Activated CD4-positive, alpha-beta T cell treated with anti-CD3 and anti-CD28 coated beads, Interleukin-2, amount 50 U/mL, for 24 hours (primary cell): Measurements from ENCODE around the gene AMY1B.
"Not testable (repeated sequence)": the region's sequence is repeated elsewhere in the genome, so short reads cannot be mapped to it uniquely, and the experiment has no call there.

Experiments
- DNase-seq, 2 donors: peaks; one replicate each; pipeline ENCODE4 v3.0.0-alpha.2; 2020; ENCODE audit warnings: low read depth in 1 of 2, low spot score in 1 of 2

The AMY1B gene

DNA sequence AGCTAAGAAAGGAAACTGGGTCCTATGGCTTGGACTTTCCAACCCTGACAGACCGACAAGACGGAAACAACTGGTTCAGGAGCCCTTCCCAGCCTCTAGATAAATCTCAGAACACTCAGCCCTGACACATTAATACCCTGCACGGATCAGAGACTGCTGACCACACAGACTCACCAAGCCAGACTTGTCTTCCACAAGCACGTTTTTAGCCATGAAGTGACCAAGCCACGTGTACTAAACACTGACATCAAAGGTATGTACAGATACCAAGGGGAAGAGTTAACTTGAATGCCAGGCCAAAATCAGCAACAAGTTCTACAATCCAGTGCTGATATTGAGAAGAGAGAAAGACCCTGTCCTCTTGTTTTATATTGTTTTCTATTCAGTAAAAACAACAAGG is at the start of gene AMY1B:
AMY1B (minus strand) TSS at position 101 of the 400 bp plus-strand sequence. CDS start 571 bp downstream, outside the sequence.
- DNase-seq = not testable (repeated sequence)

GRCh38 chr1:103745040-103745439 is 49.0 kb upstream of the AMY1B start:
- DNase-seq = not testable (repeated sequence)

- DNase-seq = not testable (repeated sequence)
Observed at GRCh38 chr1:103744449-103744848, 48.4 kb upstream of the AMY1B start.

DNA sequence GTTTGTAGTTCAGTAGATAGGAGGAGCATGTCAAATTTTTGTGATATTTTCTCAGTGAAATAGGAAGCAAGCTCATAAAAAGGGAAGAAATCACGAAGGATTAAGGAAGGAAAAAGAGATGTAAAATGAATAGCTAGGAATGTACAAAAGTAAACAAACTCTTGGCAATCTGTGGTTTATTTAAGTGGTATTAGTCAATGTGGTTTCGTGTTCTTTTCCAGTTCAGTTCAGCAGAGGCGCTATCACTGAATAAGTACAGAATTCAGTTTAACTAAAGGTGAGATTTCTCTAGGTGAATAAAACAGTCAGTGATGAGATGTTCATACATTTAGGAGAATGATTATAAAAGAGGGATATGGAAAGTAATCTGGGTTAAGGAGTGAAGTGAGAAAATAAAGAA is 42.0 kb upstream of the AMY1B start:
- DNase-seq = not testable (repeated sequence)

DNA sequence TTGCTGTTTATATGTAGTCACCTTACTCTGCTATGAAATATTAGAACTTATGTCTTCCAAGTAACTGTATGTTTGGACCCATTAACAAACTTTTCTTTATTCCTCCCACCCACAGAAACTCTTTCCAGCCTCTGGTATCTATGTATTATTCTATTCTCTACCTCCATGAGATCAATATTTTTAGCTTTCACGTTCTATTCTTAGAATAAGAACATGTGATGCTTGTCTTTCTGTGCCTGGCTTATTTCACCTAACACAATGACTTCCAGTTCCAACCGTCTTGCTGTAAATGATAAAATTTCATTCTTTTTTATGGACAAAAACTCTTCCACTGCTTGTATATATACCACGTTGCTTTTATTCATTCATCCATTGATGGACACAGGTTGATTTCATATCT is 39.3 kb upstream of the AMY1B start:
- not testable (repeated sequence) for DNase-seq

DNA sequence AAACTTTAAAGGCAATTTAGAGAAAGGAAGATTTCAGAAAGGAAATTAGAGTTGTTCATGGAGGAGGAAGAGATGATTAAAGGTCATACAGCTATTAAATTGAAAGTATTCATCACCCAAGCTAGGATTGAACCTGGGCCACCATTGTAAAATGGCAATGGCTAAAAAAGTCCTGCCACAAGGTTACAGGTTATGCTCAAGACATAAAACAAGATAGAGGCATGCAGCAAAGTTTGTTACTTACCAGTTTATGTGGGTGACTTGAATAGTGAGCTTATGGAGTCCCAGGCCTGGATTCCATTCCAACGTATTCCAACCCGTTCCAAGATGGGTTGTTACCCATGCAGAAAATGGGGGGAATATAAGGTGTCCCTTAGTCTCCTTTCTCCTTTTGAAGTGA is 25.5 kb upstream of the AMY1B start:
- not testable (repeated sequence) for DNase-seq

GRCh38 chr1:103717404-103717803 is 21.4 kb upstream of the AMY1B start:
- not testable (repeated sequence) for DNase-seq

DNA sequence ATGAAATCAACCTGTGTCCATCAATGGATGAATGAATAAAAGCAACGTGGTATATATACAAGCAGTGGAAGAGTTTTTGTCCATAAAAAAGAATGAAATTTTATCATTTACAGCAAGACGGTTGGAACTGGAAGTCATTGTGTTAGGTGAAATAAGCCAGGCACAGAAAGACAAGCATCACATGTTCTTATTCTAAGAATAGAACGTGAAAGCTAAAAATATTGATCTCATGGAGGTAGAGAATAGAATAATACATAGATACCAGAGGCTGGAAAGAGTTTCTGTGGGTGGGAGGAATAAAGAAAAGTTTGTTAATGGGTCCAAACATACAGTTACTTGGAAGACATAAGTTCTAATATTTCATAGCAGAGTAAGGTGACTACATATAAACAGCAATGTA is 14.4 kb upstream of the AMY1B start:
- DNase-seq = not testable (repeated sequence)

GRCh38 chr1:103707670-103708069 is 11.7 kb upstream of the AMY1B start:
- not testable (repeated sequence) for DNase-seq

- not testable (repeated sequence) for DNase-seq
Observed at GRCh38 chr1:103701256-103701655, 5.2 kb upstream of the AMY1B start.

GRCh38 chr1:103700669-103701068 is 4.7 kb upstream of the AMY1B start:
- DNase-seq = not testable (repeated sequence)

DNA sequence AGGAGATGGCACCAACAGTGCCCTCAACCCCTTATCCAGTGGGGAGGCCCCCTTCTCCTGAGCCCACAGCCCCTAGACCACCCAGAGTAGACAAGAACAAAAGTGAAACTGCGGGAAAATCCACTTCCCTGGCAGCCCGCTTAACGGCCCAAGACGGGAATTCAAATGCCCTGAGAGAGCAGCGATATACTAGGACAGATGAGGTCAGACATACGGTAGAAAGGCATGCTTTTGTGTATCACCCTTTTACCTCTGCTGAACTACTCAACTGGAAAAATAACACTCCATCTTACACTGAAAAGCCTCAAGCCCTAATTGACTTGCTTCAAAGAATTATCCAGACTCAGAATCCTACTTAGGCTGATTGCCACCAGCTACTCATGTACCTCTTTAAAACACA is 1.4 kb upstream of the AMY1B start:
- not testable (repeated sequence) for DNase-seq

- not testable (repeated sequence) for DNase-seq
Observed at GRCh38 chr1:103676335-103676734, 19.7 kb downstream of the AMY1B start.

GRCh38 chr1:103655460-103655859 is 40.5 kb downstream of the AMY1B start, which contains the start of gene AMY1A:
TSS of gene AMY1A (plus strand) at chr1:103655760. CDS start at chr1:103656331, 571 bp downstream.
- not testable (repeated sequence) for DNase-seq

DNA sequence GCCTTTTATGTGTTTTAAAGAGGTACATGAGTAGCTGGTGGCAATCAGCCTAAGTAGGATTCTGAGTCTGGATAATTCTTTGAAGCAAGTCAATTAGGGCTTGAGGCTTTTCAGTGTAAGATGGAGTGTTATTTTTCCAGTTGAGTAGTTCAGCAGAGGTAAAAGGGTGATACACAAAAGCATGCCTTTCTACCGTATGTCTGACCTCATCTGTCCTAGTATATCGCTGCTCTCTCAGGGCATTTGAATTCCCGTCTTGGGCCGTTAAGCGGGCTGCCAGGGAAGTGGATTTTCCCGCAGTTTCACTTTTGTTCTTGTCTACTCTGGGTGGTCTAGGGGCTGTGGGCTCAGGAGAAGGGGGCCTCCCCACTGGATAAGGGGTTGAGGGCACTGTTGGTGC is 41.9 kb downstream of the AMY1B start:
- DNase-seq = not testable (repeated sequence)

GRCh38 chr1:103650889-103651288 is 45.1 kb downstream of the AMY1B start:
- DNase-seq = not testable (repeated sequence)

GRCh38 chr1:103650305-103650704 is 45.7 kb downstream of the AMY1B start:
- DNase-seq = not testable (repeated sequence)

DNA sequence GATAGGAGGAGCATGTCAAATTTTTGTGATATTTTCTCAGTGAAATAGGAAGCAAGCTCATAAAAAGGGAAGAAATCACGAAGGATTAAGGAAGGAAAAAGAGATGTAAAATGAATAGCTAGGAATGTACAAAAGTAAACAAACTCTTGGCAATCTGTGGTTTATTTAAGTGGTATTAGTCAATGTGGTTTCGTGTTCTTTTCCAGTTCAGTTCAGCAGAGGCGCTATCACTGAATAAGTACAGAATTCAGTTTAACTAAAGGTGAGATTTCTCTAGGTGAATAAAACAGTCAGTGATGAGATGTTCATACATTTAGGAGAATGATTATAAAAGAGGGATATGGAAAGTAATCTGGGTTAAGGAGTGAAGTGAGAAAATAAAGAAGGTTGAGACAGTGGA is 52.1 kb downstream of the AMY1B start:
- not testable (repeated sequence) for DNase-seq

GRCh38 chr1:103641194-103641593 is 54.8 kb downstream of the AMY1B start:
- DNase-seq = not testable (repeated sequence)
